DOHH2 (cell line): ENCODE results near the gene HS6ST1.

Experiments
- EZH2phosphoT487 ChIP-seq: fragments of 200-600 bp; sonication (generic); IDR thresholded peaks from 2 replicates; pipeline ENCODE4 v1.6.1; 2017; ENCODE audit warnings: borderline replicate concordance, mild to moderate bottlenecking, antibody characterized with exemption, low read length, moderate library complexity, mixed read lengths
- TF ChIP-seq, protein P1 (sequence below): fragments of 200-600 bp; sonication (generic); IDR thresholded peaks from one replicate; pipeline ENCODE4 v1.5.1; 2014; ENCODE audit warnings: antibody characterized with exemption, mild to moderate bottlenecking, low read depth, low read length; ENCODE audit not compliant: poor library complexity, severe bottlenecking

DNA sequence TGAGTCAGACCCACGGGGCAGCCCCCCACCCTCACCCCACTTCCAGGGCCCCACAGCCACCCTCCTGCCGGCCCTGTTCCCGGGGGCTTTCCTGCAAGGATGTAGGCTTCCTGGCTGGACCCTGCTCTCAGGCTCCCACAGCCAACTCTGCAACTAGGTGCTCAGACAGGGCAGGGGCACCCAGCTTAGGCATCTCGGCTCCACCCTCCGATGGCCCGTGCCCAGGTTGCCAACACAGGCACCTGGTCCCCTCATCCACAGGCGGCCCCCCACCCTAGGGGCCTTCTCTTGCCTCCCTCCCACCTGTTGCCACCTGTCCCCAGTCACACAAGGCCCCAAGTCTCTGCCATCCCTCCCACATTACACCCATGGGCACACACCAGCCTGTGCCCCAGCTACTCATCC is 34.6 kb downstream of the HS6ST1 start:
- TF ChIP-seq, protein P1, sequence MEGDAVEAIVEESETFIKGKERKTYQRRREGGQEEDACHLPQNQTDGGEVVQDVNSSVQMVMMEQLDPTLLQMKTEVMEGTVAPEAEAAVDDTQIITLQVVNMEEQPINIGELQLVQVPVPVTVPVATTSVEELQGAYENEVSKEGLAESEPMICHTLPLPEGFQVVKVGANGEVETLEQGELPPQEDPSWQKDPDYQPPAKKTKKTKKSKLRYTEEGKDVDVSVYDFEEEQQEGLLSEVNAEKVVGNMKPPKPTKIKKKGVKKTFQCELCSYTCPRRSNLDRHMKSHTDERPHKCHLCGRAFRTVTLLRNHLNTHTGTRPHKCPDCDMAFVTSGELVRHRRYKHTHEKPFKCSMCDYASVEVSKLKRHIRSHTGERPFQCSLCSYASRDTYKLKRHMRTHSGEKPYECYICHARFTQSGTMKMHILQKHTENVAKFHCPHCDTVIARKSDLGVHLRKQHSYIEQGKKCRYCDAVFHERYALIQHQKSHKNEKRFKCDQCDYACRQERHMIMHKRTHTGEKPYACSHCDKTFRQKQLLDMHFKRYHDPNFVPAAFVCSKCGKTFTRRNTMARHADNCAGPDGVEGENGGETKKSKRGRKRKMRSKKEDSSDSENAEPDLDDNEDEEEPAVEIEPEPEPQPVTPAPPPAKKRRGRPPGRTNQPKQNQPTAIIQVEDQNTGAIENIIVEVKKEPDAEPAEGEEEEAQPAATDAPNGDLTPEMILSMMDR = no peak
- TF ChIP-seq EZH2phosphoT487 = no peak
